Measurements from ENCODE around the gene C1orf21.

- TF ChIP-seq ELF4 (IDR thresholded peaks at IDR 0.05) (no peak), FOXK2 (IDR thresholded peaks at IDR 0.05) (no peak)
These were observed 259.4 kb downstream of the C1orf21 start for GRCh38 chr1:184646178-184646701.

All from HEK293T (cell line).